CD14-positive monocyte (primary cell): ENCODE results near the gene KRTAP10-2. TPM values are rescaled to one million over a fixed set of nuclear protein-coding genes. Genes with fewer than 3 reads are reported as not detected.
"Not testable (repeated sequence)": the region's sequence is repeated elsewhere in the genome, so short reads cannot be mapped to it uniquely, and the experiment has no call there.

Experiments used
- DNase-seq, 3 donors: peaks; one replicate each; pipeline ENCODE4 v3.0.0-alpha.2; 2011 to 2022
- H2AFZ ChIP-seq: 2 replicates; pipeline ENCODE4 v1.6.0; 2012; ENCODE audit warnings: mild to moderate bottlenecking, low read depth, low read length, inconsistent platforms; ENCODE audit not compliant: insufficient read depth, poor library complexity, severe bottlenecking
- H3K27ac ChIP-seq, 2 donors: 1 replicate in 1 of 2; 2 replicates in 1 of 2; pipeline ENCODE4 v1.5.1; 2012 to 2013; ENCODE audit warnings: low read length in 2 of 2, control low read depth in 1 of 2, inconsistent platforms in 1 of 2, low read depth in 1 of 2, mild to moderate bottlenecking in 1 of 2
- H3K27me3 ChIP-seq, 2 donors: one replicate each; pipeline versions ENCODE4 v1.6.0 to v1.6.1; 2011 to 2013; ENCODE audit warnings: low read length in 2 of 2; ENCODE audit not compliant: control insufficient read depth in 2 of 2, insufficient read depth in 2 of 2
- H3K36me3 ChIP-seq, 2 donors: replicated peaks in 1 of 2; 1 replicate in 1 of 2; 2 replicates in 1 of 2; pipeline versions ENCODE4 v1.5.1 to v1.6.1; 2012 to 2013; ENCODE audit warnings: low read length in 2 of 2, control low read depth in 1 of 2, inconsistent platforms in 1 of 2, mild to moderate bottlenecking in 1 of 2; ENCODE audit not compliant: insufficient read depth in 2 of 2, control insufficient read depth in 1 of 2
- H3K4me1 ChIP-seq, 2 donors: 1 replicate in 1 of 2; 2 replicates in 1 of 2; pipeline versions ENCODE4 v1.5.1 to v1.6.1; 2012 to 2013; ENCODE audit warnings: low read length in 2 of 2, control low read depth in 1 of 2, inconsistent platforms in 1 of 2, mild to moderate bottlenecking in 1 of 2, moderate library complexity in 1 of 2; ENCODE audit not compliant: insufficient read depth in 2 of 2, control insufficient read depth in 1 of 2
- H3K4me2 ChIP-seq: replicated peaks from 2 replicates; pipeline ENCODE3; 2012; ENCODE audit warnings: low read length, moderate library complexity, mild to moderate bottlenecking; ENCODE audit not compliant: poor library complexity, severe bottlenecking; ENCODE audit errors: extremely low read depth
- H3K4me3 ChIP-seq, 3 experiments: fragments of 200-600 bp in 1 of 3; sonication (generic) in 1 of 3; replicated peaks in 1 of 3; 1 replicate in 2 of 3; 2 replicates in 1 of 3; pipeline ENCODE4 v1.5.1; 2011 to 2013; ENCODE audit warnings: low read length in 3 of 3, mild to moderate bottlenecking in 3 of 3, control low read depth in 2 of 3, low read depth in 2 of 3, inconsistent platforms in 1 of 3, moderate library complexity in 1 of 3
- H3K79me2 ChIP-seq: 2 replicates; pipeline ENCODE4 v1.6.0; 2012; ENCODE audit warnings: mild to moderate bottlenecking, control low read depth, inconsistent platforms, low read length, moderate library complexity; ENCODE audit not compliant: insufficient read depth
- H3K9ac ChIP-seq: 2 replicates; pipeline ENCODE4 v1.6.0; 2017; ENCODE audit warnings: low read length, mild to moderate bottlenecking; ENCODE audit not compliant: insufficient read depth, poor library complexity, severe bottlenecking
- H3K9me3 ChIP-seq, 2 donors: replicated peaks in 1 of 2; 1 replicate in 1 of 2; 2 replicates in 1 of 2; pipeline versions ENCODE4 v1.5.1 to v1.6.1; 2012 to 2013; ENCODE audit warnings: low read length in 2 of 2, control low read depth in 1 of 2; ENCODE audit not compliant: control insufficient read depth in 1 of 2, insufficient read depth in 1 of 2
- H4K20me1 ChIP-seq: 2 replicates; pipeline ENCODE4 v1.6.0; 2012; ENCODE audit warnings: mild to moderate bottlenecking, low read length, control low read depth, moderate library complexity; ENCODE audit not compliant: insufficient read depth
- H3K27ac Mint-ChIP-seq, 7 donors: one replicate each; pipeline ENCODE4 v1.8.0; 2020; ENCODE audit warnings: mild to moderate bottlenecking in 7 of 7, mixed read lengths in 7 of 7, moderate library complexity in 6 of 7, inconsistent platforms in 2 of 7
- H3K27me3 Mint-ChIP-seq, 3 donors: one replicate each; pipeline ENCODE4 v1.8.0; 2021 to 2022; ENCODE audit warnings: low read depth in 3 of 3, mild to moderate bottlenecking in 3 of 3, mixed read lengths in 3 of 3, moderate library complexity in 3 of 3, inconsistent platforms in 1 of 3
- H3K36me3 Mint-ChIP-seq, 2 donors: one replicate each; pipeline ENCODE4 v1.8.0; 2020; ENCODE audit warnings: mixed read lengths in 2 of 2, inconsistent platforms in 1 of 2, mild to moderate bottlenecking in 1 of 2
- H3K4me1 Mint-ChIP-seq: one replicate; pipeline ENCODE4 v1.8.0; 2020; ENCODE audit warnings: mild to moderate bottlenecking, mixed read lengths
- H3K4me3 Mint-ChIP-seq, 2 donors: one replicate each; pipeline ENCODE4 v1.8.0; 2020; ENCODE audit warnings: mild to moderate bottlenecking in 2 of 2, mixed read lengths in 2 of 2, moderate library complexity in 1 of 2
- H3K9me3 Mint-ChIP-seq, 7 donors: one replicate each; pipeline ENCODE4 v1.8.0; 2020 to 2022; ENCODE audit warnings: mixed read lengths in 7 of 7, mild to moderate bottlenecking in 6 of 7, moderate library complexity in 6 of 7, inconsistent platforms in 2 of 7
- CTCF ChIP-seq: fragments of 200-600 bp; IDR thresholded peaks from one replicate; pipeline ENCODE4 v1.8.0; 2022; ENCODE audit warnings: antibody characterized with exemption, mild to moderate bottlenecking
- WGBS: methylation state at CpG from one replicate; pipeline ENCODE4 v1.1.5; 2013; ENCODE audit warnings: missing lambda C conversion rate; ENCODE audit not compliant: insufficient coverage; 5-methylcytosine and 5-hydroxymethylcytosine counted together
- intact Hi-C, 2 donors: fragments of 100-400 bp; cut with micrococcal nuclease; formaldehyde crosslinking; loops; one replicate each; pipeline versions ENCODE4 v1.15.0 to v1.15.1; 2023
- polyA plus RNA-seq, 3 donors: library from polyadenylated mRNA; depleted of rRNA in 1 of 3; unstranded in 2 of 3; stranded (reverse) in 1 of 3; fragments of 300-500 nt in 2 of 3; fragments of >200 nt in 1 of 3; fragmentation: Illumina TruSeq in 2 of 3; gene quantifications; 1 replicate in 2 of 3; 2 replicates in 1 of 3; pipeline ENCODE4 v1.2.3, GENCODE V29; 2012 to 2021

The KRTAP10-2 gene
- polyA plus RNA-seq, 3 donors = not detected

- Histone ChIP-seq H4K20me1 (no peaks in the 10 kb centered on the region), H3K36me3 (no peaks in the 10 kb centered on the region), H3K79me2 (no peaks in the 10 kb centered on the region), H3K9me3 (peaks cover 0 to 5% of the 10 kb centered on the region in 2 donors), H3K4me2 (no peak overlapping the region), H3K4me1 (peaks cover 9 to 13% of the 10 kb centered on the region in 2 donors), H3K27me3 (no peaks in the 10 kb centered on the region), H3K4me3 (no peak overlapping the region), H3K9ac (no peak overlapping the region), H3K27ac (peak overlapping the region; percentile 26 to 66), H2AFZ (no peak overlapping the region)
- no peak overlapping the region for H3K4me3 Mint-ChIP-seq
- peaks cover 7 to 15% (median 9%) of the 10 kb centered on the region in 3 donors for H3K27me3 Mint-ChIP-seq
- DNase-seq = peak; percentile 44 to 62 (median 44)
- peaks cover 0 to 12% (median 5%) of the 10 kb centered on the region in 7 donors for H3K9me3 Mint-ChIP-seq
- 2% methylated on average over 19 of the region's 20 CpGs for WGBS
- intact Hi-C loops = no loop called here
- H3K36me3 Mint-ChIP-seq = no peaks in the 10 kb centered on the region
- TF ChIP-seq CTCF = no peak
- H3K27ac Mint-ChIP-seq = peak overlapping the region in 5 of 7 donors; percentile 37 to 81 (median 61)
- peaks cover 6% of the 10 kb centered on the region for H3K4me1 Mint-ChIP-seq
Measured at GRCh38 chr21:44503901-44504399, 47.4 kb downstream of the KRTAP10-2 start.

GRCh38 chr21:44503006-44503889 lies 48.1 kb downstream of the KRTAP10-2 start:
- H3K9ac ChIP-seq, H3K4me3 Mint-ChIP-seq, H3K4me2 ChIP-seq, DNase-seq, H3K36me3 Mint-ChIP-seq, H4K20me1 ChIP-seq, intact Hi-C loops, H3K36me3 ChIP-seq, H3K79me2 ChIP-seq, H2AFZ ChIP-seq, H3K4me3 ChIP-seq, H3K27me3 ChIP-seq, H3K4me1 Mint-ChIP-seq, H3K9me3 ChIP-seq: not testable (repeated sequence)
- Mint-ChIP-seq H3K27ac (peak overlapping the region in 3 of 7 donors; percentile 37 to 81 (median 61)), H3K9me3 (peaks cover 0 to 12% (median 5%) of the 10 kb centered on the region in 7 donors), H3K27me3 (peaks cover 7 to 13% (median 7%) of the 10 kb centered on the region in 3 donors)
- peaks cover 9 to 13% of the 10 kb centered on the region in 2 donors for H3K4me1 ChIP-seq
- WGBS = 52% methylated on average over 26 of the region's 44 CpGs
- peak overlapping the region; percentile 26 to 66 for H3K27ac ChIP-seq
